Endometrium (tissue), 2 donors: ENCODE results near the gene SLC22A31.

ENCODE experiments used
- FAIRE-seq: peaks from 2 replicates; lab custom pipeline; 2012; peaks lifted over from hg19 to GRCh38; lab: Jason Lieb, UNC
- donor health status: control.
- donor health status: control.

SLC22A31 gene

DNA sequence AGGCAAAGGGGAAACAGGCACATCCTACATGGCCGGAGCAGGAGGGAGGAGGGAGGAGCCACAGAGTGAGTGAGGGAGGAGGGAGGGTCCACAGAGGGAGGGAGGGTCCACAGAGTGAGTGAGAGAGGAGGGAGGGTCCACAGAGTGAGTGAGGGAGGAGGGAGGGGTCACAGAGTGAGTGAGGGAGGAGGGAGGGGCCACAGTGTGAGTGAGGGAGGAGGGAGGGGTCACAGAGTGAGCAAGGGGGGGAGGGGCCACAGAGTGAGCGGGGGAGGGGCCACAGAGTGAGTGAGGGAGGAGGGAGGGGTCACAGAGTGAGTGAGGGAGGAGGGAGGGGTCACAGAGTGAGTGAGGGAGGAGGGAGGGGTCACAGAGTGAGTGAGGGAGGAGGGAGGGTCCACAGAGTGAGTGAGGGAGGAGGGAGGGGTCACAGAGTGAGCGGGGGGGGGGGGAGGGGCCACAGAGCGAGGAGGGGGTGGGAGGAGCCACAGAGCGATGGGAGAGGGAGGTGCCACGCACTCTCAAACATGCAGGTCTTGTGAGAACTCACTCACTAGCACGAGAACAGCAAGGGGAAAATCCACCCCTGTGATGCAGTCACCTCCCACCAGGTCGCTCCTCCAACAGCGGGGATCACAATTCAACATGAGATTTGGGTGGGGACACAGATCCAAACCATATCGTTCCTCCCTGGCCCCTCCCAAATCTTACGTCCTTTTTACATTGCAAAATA, 53.1 kb downstream of the SLC22A31 start:
- no peak for FAIRE-seq

DNA sequence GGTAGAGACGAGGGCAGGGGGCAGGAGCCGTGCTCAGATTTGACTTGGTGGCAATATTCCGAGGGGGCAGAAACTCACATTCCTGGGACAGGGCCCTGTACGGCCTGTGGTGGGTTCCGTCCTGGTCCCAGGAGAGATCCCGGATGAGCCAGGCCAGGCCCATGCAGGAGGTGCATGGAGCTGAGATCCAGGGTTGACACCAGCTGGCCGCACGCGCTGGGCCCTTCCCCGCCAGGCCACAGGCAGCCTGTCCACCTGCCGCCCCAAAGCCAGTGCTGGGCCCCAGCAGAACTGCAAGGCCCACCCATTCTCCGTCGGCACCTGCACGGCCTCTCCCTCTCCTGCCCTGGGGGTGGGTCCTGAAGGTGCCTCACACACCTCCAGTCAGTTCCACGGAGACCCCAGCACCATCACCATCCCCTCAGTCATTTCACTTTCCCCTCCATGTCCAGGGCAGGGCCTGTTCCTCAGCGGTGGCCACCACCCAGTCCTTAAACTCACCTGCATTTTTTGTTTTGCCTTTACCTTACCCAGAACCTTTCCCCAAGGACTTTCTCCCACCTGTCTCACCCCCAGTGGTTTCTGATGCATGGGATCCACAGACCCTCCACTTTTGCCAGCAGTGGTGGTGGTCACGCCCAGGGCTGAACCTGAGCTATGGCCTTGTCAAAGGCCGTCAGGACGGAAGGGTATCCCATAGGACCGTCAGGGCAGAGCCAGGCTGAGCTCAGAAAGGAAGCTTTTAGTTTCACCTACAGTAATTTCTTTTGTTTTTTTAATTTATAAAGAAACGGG, 53.9 kb downstream of the SLC22A31 start:
- no peak for FAIRE-seq
